Esophagus squamous epithelium (tissue), 4 donors: ENCODE data around the gene TEAD1.

ENCODE experiments used
- CTCF ChIP-seq, 6 experiments: fragments of 450-650 bp in 4 of 6; fragments of 200-600 bp in 2 of 6; sonication (generic) in 2 of 6; IDR thresholded peaks; one replicate each; pipeline ENCODE4 v1.5.1; 2016 to 2019; ENCODE audit warnings: antibody characterized with exemption in 6 of 6, mild to moderate bottlenecking in 4 of 6, moderate library complexity in 4 of 6
- POLR2A ChIP-seq, 4 donors: fragments of 450-650 bp; IDR thresholded peaks; one replicate each; pipeline ENCODE4 v1.6.1; 2017; ENCODE audit warnings: antibody characterized with exemption in 4 of 4, mild to moderate bottlenecking in 4 of 4, moderate library complexity in 3 of 4

GRCh38 chr11:12971955-12972354, 297.7 kb downstream of the TEAD1 start:
- TF ChIP-seq CTCF (IDR thresholded peaks at IDR 0.05) (no peak), POLR2A (IDR thresholded peaks at IDR 0.05) (no peak)
